DOHH2 (cell line): ENCODE data around the gene SVOPL.

Experiments
- CTCF ChIP-seq: fragments of 200-600 bp; sonication (generic); IDR thresholded peaks from one replicate; pipeline ENCODE4 v1.5.1; 2014; ENCODE audit warnings: antibody characterized with exemption, mild to moderate bottlenecking, low read depth, low read length; ENCODE audit not compliant: poor library complexity, severe bottlenecking
- EZH2phosphoT487 ChIP-seq: fragments of 200-600 bp; sonication (generic); IDR thresholded peaks from 2 replicates; pipeline ENCODE4 v1.6.1; 2017; ENCODE audit warnings: borderline replicate concordance, mild to moderate bottlenecking, antibody characterized with exemption, low read length, moderate library complexity, mixed read lengths

DNA sequence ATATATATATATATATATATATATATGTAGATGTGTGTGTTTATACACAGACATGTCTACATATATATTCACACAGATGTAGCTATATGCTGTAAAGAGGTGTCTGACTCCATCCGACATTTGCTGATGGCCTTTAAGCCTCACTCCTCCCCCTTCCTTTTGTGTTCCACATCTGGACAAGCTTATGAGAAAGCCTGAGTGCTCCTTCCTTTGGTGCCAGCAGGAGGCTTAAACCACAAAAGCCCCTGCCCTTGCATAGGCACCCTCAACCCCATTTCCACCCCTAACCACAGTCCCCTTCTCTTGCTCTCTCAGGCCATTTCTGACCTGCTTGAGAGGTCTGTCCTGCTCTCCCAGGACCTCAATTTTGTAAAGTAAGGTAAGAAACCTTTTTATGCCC lies 98.7 kb downstream of the SVOPL start:
- TF ChIP-seq CTCF (no peak), EZH2phosphoT487 (no peak)
